GM12878 (cell line): ENCODE measurements around the gene PDK3. TPM values are rescaled to one million over a fixed set of nuclear protein-coding genes. Genes with fewer than 3 reads are reported as not detected.

ENCODE experiments used
- ATAC-seq: fragments of 200-7000 bp; cut with Tn5 transposase; 3 replicates; pipeline ENCODE4 v1.9.1; 2020; ENCODE audit warnings: mild to moderate bottlenecking, moderate library complexity
- BruUV-seq: library from RNA; stranded (reverse); fragments of 400-500 nt; replicated peaks from 2 replicates; lab custom pipeline; 2021; lab: Mats Ljungman, UMichigan
- CTCF ChIA-PET: fragments of 300-600 bp; sonication (Branson Sonifier 250); formaldehyde crosslinking; extraction: SDS; loops from one replicate; lab custom pipeline; 2021; ENCODE audit warnings: inconsistent platforms; lab: Yijun Ruan, JAX
- POLR2A ChIA-PET: fragments of 350-600 bp; formaldehyde crosslinking; extraction: SDS; loops from one replicate; lab custom pipeline; 2021; ENCODE audit warnings: inconsistent platforms; lab: Charles Lee
- RAD21 ChIA-PET: fragments of 300-600 bp; sonication (Branson Sonifier 250); formaldehyde crosslinking; loops from one replicate; lab custom pipeline; 2023; ENCODE audit warnings: antibody characterized with exemption; ENCODE audit not compliant: unreplicated experiment; lab: Charles Lee
- SMC1A ChIA-PET: fragments of 300-600 bp; sonication (Branson Sonifier 250); formaldehyde crosslinking; loops from one replicate; lab custom pipeline; 2023; ENCODE audit not compliant: unreplicated experiment, uncharacterized antibody; lab: Charles Lee
- DNase-seq: peaks from one replicate; pipeline ENCODE4 v3.0.0-alpha.2; 2011; ENCODE audit warnings: low read depth, low spot score
- FAIRE-seq: peaks from 3 replicates; lab custom pipeline; 2011; peaks lifted over from hg19 to GRCh38; lab: Jason Lieb, UNC
- H2AFZ ChIP-seq: 2 replicates; pipeline ENCODE4 v1.6.0; 2011; ENCODE audit warnings: low read depth, low read length, control low read depth; ENCODE audit not compliant: control insufficient read depth
- H3K27ac ChIP-seq: 2 replicates; pipeline ENCODE4 v1.5.1; 2011; ENCODE audit warnings: control low read depth; ENCODE audit not compliant: control insufficient read depth, insufficient read depth
- H3K27me3 ChIP-seq, 2 experiments: replicated peaks in 1 of 2; 2 replicates each; pipeline versions ENCODE4 v1.6.0 to v1.6.1; 2011; ENCODE audit warnings: low read length in 1 of 2; ENCODE audit not compliant: control insufficient read depth in 2 of 2, insufficient read depth in 2 of 2
- H3K36me3 ChIP-seq, 2 experiments: 2 replicates each; pipeline ENCODE4 v1.5.1; 2011; ENCODE audit warnings: low read length in 1 of 2; ENCODE audit not compliant: control insufficient read depth in 2 of 2, insufficient read depth in 2 of 2
- H3K4me1 ChIP-seq: 2 replicates; pipeline ENCODE4 v1.6.1; 2011; ENCODE audit warnings: mild to moderate bottlenecking, low read length, moderate library complexity, mixed read lengths; ENCODE audit not compliant: control insufficient read depth, insufficient read depth
- H3K4me2 ChIP-seq: 2 replicates; pipeline ENCODE4 v1.6.0; 2011; ENCODE audit warnings: control low read depth; ENCODE audit not compliant: control insufficient read depth, insufficient read depth
- H3K4me3 ChIP-seq: fragments of 200-600 bp; sonication (generic); 2 replicates; pipeline ENCODE4 v1.5.1; 2016
- H3K79me2 ChIP-seq: 2 replicates; pipeline ENCODE4 v1.6.0; 2011; ENCODE audit warnings: low read length; ENCODE audit not compliant: control insufficient read depth, insufficient read depth
- H3K9ac ChIP-seq: 2 replicates; pipeline ENCODE4 v1.8.0; 2011; ENCODE audit warnings: low read length, control low read depth, mixed read lengths; ENCODE audit not compliant: control insufficient read depth, insufficient read depth
- H3K9me3 ChIP-seq: replicated peaks from 3 replicates; pipeline ENCODE4 v1.5.1; 2011; ENCODE audit warnings: mild to moderate bottlenecking, low read length; ENCODE audit not compliant: control insufficient read depth, insufficient read depth
- H4K20me1 ChIP-seq: 2 replicates; pipeline ENCODE4 v1.6.0; 2011; ENCODE audit not compliant: control insufficient read depth, insufficient read depth
- GATAD2B ChIP-seq: fragments of 450-650 bp; conservative IDR thresholded peaks from 2 replicates; pipeline ENCODE4 v1.6.1; 2017; ENCODE audit warnings: low read depth, mild to moderate bottlenecking, moderate library complexity
- NR2C2 ChIP-seq: IDR thresholded peaks from 2 replicates; pipeline ENCODE4 v1.6.1; 2011; ENCODE audit warnings: borderline replicate concordance, low read depth; ENCODE audit not compliant: control insufficient read depth, insufficient read length
- PKNOX1 ChIP-seq: fragments of 450-650 bp; IDR thresholded peaks from 2 replicates; pipeline ENCODE4 v1.6.1; 2016; ENCODE audit warnings: mild to moderate bottlenecking
- SKIL ChIP-seq: fragments of 450-650 bp; IDR thresholded peaks from 2 replicates; pipeline ENCODE4 v1.6.1; 2017; ENCODE audit warnings: mild to moderate bottlenecking, low read depth, inconsistent platforms; ENCODE audit not compliant: poor library complexity, severe bottlenecking
- WGBS: methylation state at CpG from one replicate; pipeline ENCODE4 v1.1.6; 2016; ENCODE audit warnings: low lambda C conversion rate; ENCODE audit not compliant: insufficient replicate concordance, insufficient coverage; ENCODE audit errors: missing lambda C conversion rate; 5-methylcytosine and 5-hydroxymethylcytosine counted together
- in situ Hi-C: fragments of 300-500 bp; cut with MboI; formaldehyde crosslinking; loops from 9 replicates; pipeline ENCODE4 v1.14.3; 2018; ENCODE audit warnings: mixed read lengths
- intact Hi-C: fragments of 100-400 bp; cut with micrococcal nuclease; formaldehyde crosslinking; loops from one replicate; pipeline ENCODE4 v1.14.2; 2022; ENCODE audit not compliant: unreplicated experiment
- polyA plus RNA-seq, 11 experiments: library from polyadenylated mRNA; depleted of rRNA in 4 of 11; unstranded in 6 of 11; stranded (reverse) in 5 of 11; fragments of >200 nt; fragmentation: Nextera tagmentation in 4 of 11; fragmentation: Illumina TruSeq in 1 of 11; extraction: Ambion mirVana in 4 of 11; extraction: Trizol in 1 of 11; gene quantifications; 1 replicate in 1 of 11; 2 replicates in 10 of 11; pipeline versions ENCODE4 v1.2.1 to v1.2.3, GENCODE V29; 2011 to 2016; ENCODE audit warnings: inconsistent platforms in 2 of 11, missing spikeins in 2 of 11, low read depth in 1 of 11
- total RNA-seq, 4 experiments: library from RNA; depleted of rRNA in 3 of 4; stranded (reverse); fragments of >200 nt in 3 of 4; fragmentation: Illumina TruSeq in 1 of 4; extraction: Trizol in 1 of 4; gene quantifications; 2 replicates each; pipeline versions ENCODE4 v1.2.1 to v1.2.3, GENCODE V29; 2013 to 2021

The PDK3 gene
- total and polyA plus RNA-seq, 10 of the 15 experiments (the other 5 are each of a cell fraction or from before 2014, with no cell fraction given) = 4.2 to 54.6 (median 21.9) TPM

- TF ChIP-seq SKIL = peak; percentile 32
Measured at GRCh38 chrX:24479924-24480323, 14.8 kb downstream of the PDK3 start (continued).

- Histone ChIP-seq H3K36me3 (no peaks in the 10 kb centered on the region), H3K9ac (peak overlapping the region; percentile 49), H3K79me2 (peaks cover 42% of the 10 kb centered on the region), H3K4me2 (peak overlapping the region; percentile 84; the same call in 1 of the 2 replicates), H3K27me3 (no peaks in the 10 kb centered on the region), H2AFZ (peak overlapping the region; percentile 5), H3K4me3 (peak overlapping the region; percentile 42; the same call in 1 of the 2 replicates), H3K9me3 (no peaks in the 10 kb centered on the region; the same call in 2 of the 3 replicates), H3K27ac (peak overlapping the region; percentile 80), H4K20me1 (no peaks in the 10 kb centered on the region), H3K4me1 (no peaks in the 10 kb centered on the region)
- ATAC-seq (peak; percentile 58), DNase-seq (no peak), FAIRE-seq (no peak)
- RAD21 ChIA-PET = interaction anchor here (0.8 to 1.9 kb wide), 5 partner anchors 10 to 32 kb away, joined by 3 to 10 read pairs (median 8); no protein-coding TSS in a partner anchor
- in situ Hi-C loops (no loop called here), intact Hi-C loops (loop anchor here (1.0 kb wide), 1 partner anchor 15 kb away; the partner anchor contains the start of gene PDK3)
- BruUV-seq = TSS peak; percentile 51
- SMC1A ChIA-PET = interaction anchor here (0.7 to 6.4 kb wide), 6 partner anchors 11 to 84 kb away, joined by 3 to 27 read pairs (median 11); partner anchors contain the start of gene PDK3
- TF ChIP-seq PKNOX1 (peak; percentile 80), GATAD2B (no peak), NR2C2 (no peak)
- POLR2A ChIA-PET = interaction anchor here (0.6 to 2.0 kb wide), 5 partner anchors 9 to 235 kb away, joined by 3 to 12 read pairs (median 4); partner anchors contain the start of gene PDK3
- 30% methylated on average over 5 of the region's 5 CpGs for WGBS
- CTCF ChIA-PET = interaction anchor here (0.7 to 3.9 kb wide), 5 partner anchors 10 to 155 kb away, joined by 3 to 21 read pairs (median 5); no protein-coding TSS in a partner anchor
Measured at GRCh38 chrX:24480400-24480865, 15.3 kb downstream of the PDK3 start.
